ENCODE data around the gene CAPZA2.

DNA sequence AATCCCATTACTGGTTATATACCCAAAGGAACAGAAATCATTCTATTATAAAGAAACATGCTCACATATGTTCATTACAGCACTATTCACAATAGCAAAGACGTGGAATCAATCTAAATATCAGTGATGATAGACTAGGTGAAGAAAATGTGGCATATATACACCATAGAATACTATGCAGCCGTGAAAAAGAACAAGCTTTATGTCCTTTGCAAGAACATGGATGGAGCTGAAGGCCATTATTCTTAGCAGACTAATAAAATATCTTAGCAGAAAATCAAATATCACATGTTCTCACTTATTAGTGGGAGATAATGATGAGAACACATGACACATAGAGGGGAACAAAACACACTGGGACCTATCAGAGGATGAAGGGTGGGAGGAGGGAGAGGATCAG lies 38.8 kb downstream of the CAPZA2 start:
- TF ChIP-seq ZFP30 (CRISPR knock-in tag; IDR thresholded peaks at IDR 0.05) (no peak), PPARA (CRISPR knock-in tag; IDR thresholded peaks at IDR 0.05; ENCODE audit: borderline replicate concordance) (no peak)

Measured in SK-N-SH treated with all-trans-retinoic acid at 6 μM for 48 hours (cell line).